Upper lobe of left lung (tissue), 6 donors: Measurements from ENCODE around the gene GSKIP. TPM values are rescaled to one million over a fixed set of nuclear protein-coding genes. Genes with fewer than 3 reads are reported as not detected.

Experiments used
- ATAC-seq, 2 donors: fragments of 200-7000 bp; cut with Tn5 transposase; one replicate each; pipeline ENCODE4 v1.9.1; 2022; ENCODE audit warnings: mild to moderate bottlenecking in 2 of 2, moderate library complexity in 2 of 2; ENCODE audit not compliant: low FRiP score in 2 of 2
- DNase-seq, 2 donors: peaks; one replicate each; pipeline ENCODE4 v3.0.0-alpha.2; 2019 to 2020
- H3K27ac ChIP-seq, 4 donors: fragments of 200-600 bp; sonication (generic); one replicate each; pipeline ENCODE4 v1.5.1; 2016 to 2019
- H3K27me3 ChIP-seq, 4 donors: fragments of 200-600 bp; sonication (generic); one replicate each; pipeline ENCODE4 v1.5.1; 2017 to 2019
- H3K36me3 ChIP-seq, 4 donors: fragments of 200-600 bp; sonication (generic); one replicate each; pipeline ENCODE4 v1.5.1; 2016 to 2019
- H3K4me1 ChIP-seq, 4 donors: fragments of 200-600 bp; sonication (generic); one replicate each; pipeline ENCODE4 v1.5.1; 2018 to 2019
- H3K4me3 ChIP-seq, 4 donors: fragments of 200-600 bp; sonication (generic); one replicate each; pipeline ENCODE4 v1.5.1; 2017 to 2019; ENCODE audit warnings: mild to moderate bottlenecking in 2 of 4, moderate library complexity in 1 of 4
- H3K9me3 ChIP-seq, 4 donors: fragments of 200-600 bp; sonication (generic); one replicate each; pipeline ENCODE4 v1.5.1; 2018 to 2019
- CTCF ChIP-seq, 6 experiments: fragments of 450-650 bp in 4 of 6; fragments of 200-600 bp in 2 of 6; sonication (generic) in 2 of 6; IDR thresholded peaks; one replicate each; pipeline ENCODE4 v1.5.1; 2016 to 2019; ENCODE audit warnings: antibody characterized with exemption in 6 of 6
- EP300 ChIP-seq, 4 donors: sonication (generic); formaldehyde crosslinking; IDR thresholded peaks; one replicate each; pipeline ENCODE4 v1.5.1; 2017; ENCODE audit warnings: antibody characterized with exemption in 4 of 4, control low read depth in 2 of 4
- POLR2A ChIP-seq, 4 donors: fragments of 450-650 bp; IDR thresholded peaks; one replicate each; pipeline ENCODE4 v1.5.1; 2016 to 2017; ENCODE audit warnings: antibody characterized with exemption in 4 of 4, mild to moderate bottlenecking in 2 of 4
- POLR2AphosphoS5 ChIP-seq, 2 donors: sonication (generic); formaldehyde crosslinking; IDR thresholded peaks; one replicate each; pipeline ENCODE4 v1.5.1; 2017; ENCODE audit warnings: antibody characterized with exemption in 2 of 2
- WGBS, 2 donors: methylation state at CpG; one replicate each; pipeline ENCODE4 v1.1.5; 2017 to 2018; 5-methylcytosine and 5-hydroxymethylcytosine counted together
- total RNA-seq, 6 donors: library from RNA; depleted of rRNA in 4 of 6; stranded (reverse); fragments of >200 nt in 4 of 6; gene quantifications; one replicate each; pipeline versions ENCODE4 v1.1.0 to v1.2.1, GENCODE V29; 2016 to 2021
- donor health status: DM: no; HTN: no; CAD: no; lungs with moderate emphysema.
- donor health status: DM: no; HTN: yes; CAD: no; lungs with severe emphysema.

The GSKIP gene
- total RNA-seq, 6 donors from 2014 or later = 5.4 to 19.6 (median 14.3) TPM

- Histone ChIP-seq H3K9me3 (no peaks in the 10 kb centered on the region), H3K4me1 (no peaks in the 10 kb centered on the region), H3K4me3 (no peak overlapping the region), H3K36me3 (no peaks in the 10 kb centered on the region), H3K27me3 (no peaks in the 10 kb centered on the region), H3K27ac (no peak overlapping the region)
- DNase-seq (no peak), ATAC-seq (no peak)
- TF ChIP-seq POLR2AphosphoS5 (IDR thresholded peaks at IDR 0.05) = no peak
- no peak for TF ChIP-seq CTCF (IDR thresholded peaks at IDR 0.05)
- TF ChIP-seq POLR2A (IDR thresholded peaks at IDR 0.05) = no peak
- WGBS, 2 donors = 90% methylated on average over 3 of the region's 3 CpGs
Measured at GRCh38 chr14:96373538-96373937, 10.2 kb downstream of the GSKIP start.

DNA sequence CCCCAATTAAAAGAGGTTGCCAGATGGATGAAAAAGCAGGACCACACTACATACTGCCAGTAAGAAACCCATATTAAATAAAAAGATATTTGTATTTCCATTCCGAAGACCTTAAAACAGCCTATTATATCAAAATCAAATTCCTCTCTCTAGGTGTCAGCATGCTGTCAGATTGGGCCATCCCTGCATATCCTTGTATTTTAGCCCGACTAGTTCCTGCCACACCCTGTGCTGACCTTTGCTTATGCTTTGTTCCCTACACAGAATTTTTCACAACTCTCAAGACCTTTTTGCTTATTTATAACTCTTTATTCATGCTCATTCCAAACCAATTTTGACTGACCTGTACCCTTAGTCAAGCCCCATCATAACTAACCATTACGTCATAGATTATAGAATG is 12.8 kb downstream of the GSKIP start:
- Histone ChIP-seq H3K27ac (no peak overlapping the region), H3K4me1 (no peaks in the 10 kb centered on the region), H3K9me3 (no peaks in the 10 kb centered on the region), H3K36me3 (no peaks in the 10 kb centered on the region), H3K4me3 (no peak overlapping the region), H3K27me3 (no peaks in the 10 kb centered on the region)
- ATAC-seq (no peak), DNase-seq (no peak)
- TF ChIP-seq POLR2A (IDR thresholded peaks at IDR 0.05) = no peak
- no peak for TF ChIP-seq EP300 (IDR thresholded peaks at IDR 0.05)
- no peak for TF ChIP-seq POLR2AphosphoS5 (IDR thresholded peaks at IDR 0.05)
- no peak for TF ChIP-seq CTCF (IDR thresholded peaks at IDR 0.05)
- 84 to 89% methylated on average over 3 of the region's 3 CpGs for WGBS, 2 donors

- WGBS, 2 donors = 90 to 95% methylated on average over 3 of the region's 3 CpGs
- Histone ChIP-seq H3K4me3 (no peak overlapping the region), H3K9me3 (no peaks in the 10 kb centered on the region), H3K36me3 (peaks cover 0 to 32% (median 4%) of the 10 kb centered on the region in 4 donors), H3K4me1 (no peaks in the 10 kb centered on the region), H3K27me3 (no peaks in the 10 kb centered on the region), H3K27ac (no peak overlapping the region)
- ATAC-seq = no peak
- DNase-seq = no peak
- TF ChIP-seq CTCF (IDR thresholded peaks at IDR 0.05) (no peak), EP300 (IDR thresholded peaks at IDR 0.05) (no peak), POLR2AphosphoS5 (IDR thresholded peaks at IDR 0.05) (no peak), POLR2A (IDR thresholded peaks at IDR 0.05) (no peak)
Measured at GRCh38 chr14:96380735-96381134, 17.4 kb downstream of the GSKIP start.

DNA sequence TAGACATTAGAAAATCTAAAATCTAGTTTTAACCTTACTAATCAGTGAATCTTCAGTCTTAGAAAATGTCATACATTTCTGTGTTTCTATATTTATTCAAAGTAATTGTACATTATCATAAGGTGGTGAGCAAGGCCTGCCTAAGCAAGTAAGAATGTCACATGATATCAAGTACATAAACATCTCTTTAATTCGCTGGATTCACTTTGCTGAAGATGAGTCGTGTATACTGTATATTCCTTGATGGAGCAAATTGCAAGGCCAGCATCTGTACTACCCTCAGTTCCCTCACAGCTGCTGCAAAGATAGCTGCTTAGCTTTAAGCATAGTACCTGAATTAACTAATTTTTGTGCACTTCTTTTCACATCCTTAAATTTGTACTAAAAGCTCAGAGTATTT is 20.1 kb downstream of the GSKIP start:
- Histone ChIP-seq H3K9me3 (no peaks in the 10 kb centered on the region), H3K36me3 (peaks cover 0 to 43% (median 4%) of the 10 kb centered on the region in 4 donors), H3K4me1 (no peaks in the 10 kb centered on the region), H3K4me3 (no peak overlapping the region), H3K27me3 (no peaks in the 10 kb centered on the region), H3K27ac (no peak overlapping the region)
- ATAC-seq (no peak), DNase-seq (no peak)
- TF ChIP-seq EP300 (IDR thresholded peaks at IDR 0.05) = no peak
- TF ChIP-seq POLR2A (IDR thresholded peaks at IDR 0.05) = no peak
- TF ChIP-seq POLR2AphosphoS5 (IDR thresholded peaks at IDR 0.05) = no peak
- no peak for TF ChIP-seq CTCF (IDR thresholded peaks at IDR 0.05)
- WGBS, 2 donors = 92 to 96% methylated on average over 2 of the region's 2 CpGs

DNA sequence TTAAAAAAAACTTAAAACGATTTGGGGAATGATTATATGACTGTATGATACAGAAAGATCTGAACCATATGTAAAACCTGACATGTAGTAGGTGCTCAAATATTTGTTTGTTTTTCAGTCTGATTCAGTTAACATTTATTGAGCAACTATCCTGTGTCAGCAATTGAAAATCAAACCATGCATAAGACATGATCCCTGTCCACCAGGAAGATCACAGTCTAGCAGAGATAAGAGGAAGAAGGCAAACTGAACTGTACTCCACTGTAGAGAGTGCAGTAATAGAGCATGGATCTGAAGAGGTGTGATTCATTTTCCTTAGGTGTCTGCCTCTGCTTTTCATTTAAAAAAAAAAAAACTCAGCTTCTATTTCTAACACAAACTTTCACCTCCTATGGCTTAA is 20.7 kb downstream of the GSKIP start:
- Histone ChIP-seq H3K27ac (no peak overlapping the region), H3K36me3 (peaks cover 0 to 43% (median 4%) of the 10 kb centered on the region in 4 donors), H3K9me3 (no peaks in the 10 kb centered on the region), H3K4me1 (no peaks in the 10 kb centered on the region), H3K27me3 (no peaks in the 10 kb centered on the region), H3K4me3 (no peak overlapping the region)
- ATAC-seq = no peak
- no peak for TF ChIP-seq CTCF (IDR thresholded peaks at IDR 0.05)
- TF ChIP-seq POLR2AphosphoS5 (IDR thresholded peaks at IDR 0.05) = no peak
- TF ChIP-seq EP300 (IDR thresholded peaks at IDR 0.05) = no peak
- no peak for TF ChIP-seq POLR2A (IDR thresholded peaks at IDR 0.05)
- DNase-seq = no peak
- 74 to 76% methylated on average over 1 of the region's 1 CpG for WGBS, 2 donors
